Left lung (tissue), 10 donors: ENCODE data around the gene LHCGR. TPM values are rescaled to one million over a fixed set of nuclear protein-coding genes. Genes with fewer than 3 reads are reported as not detected.

Experiments
- ATAC-seq: fragments of 200-7000 bp; cut with Tn5 transposase; one replicate; pipeline ENCODE4 v1.9.1; 2020; ENCODE audit warnings: moderate library complexity
- DNase-seq, 4 donors: peaks; one replicate each; pipeline ENCODE4 v3.0.0-alpha.2; 2013 to 2020
- H3K27ac ChIP-seq, 2 donors: fragments of 200-600 bp; sonication (generic) in 1 of 2; one replicate each; pipeline versions ENCODE4 v1.5.0 to v1.8.0; 2020 to 2021
- H3K27me3 ChIP-seq, 2 donors: fragments of 200-600 bp; sonication (generic) in 1 of 2; one replicate each; pipeline versions ENCODE4 v1.5.0 to v1.8.0; 2020 to 2021
- H3K36me3 ChIP-seq, 2 donors: fragments of 200-600 bp; sonication (generic) in 1 of 2; one replicate each; pipeline versions ENCODE4 v1.5.0 to v1.8.0; 2020 to 2021
- H3K4me1 ChIP-seq, 2 donors: fragments of 200-600 bp; one replicate each; pipeline ENCODE4 v1.8.0; 2021
- H3K4me3 ChIP-seq, 2 donors: fragments of 200-600 bp; sonication (generic) in 1 of 2; one replicate each; pipeline versions ENCODE4 v1.5.0 to v1.8.0; 2020 to 2021; ENCODE audit warnings: mild to moderate bottlenecking in 1 of 2
- H3K9me3 ChIP-seq, 2 donors: fragments of 200-600 bp; sonication (generic) in 1 of 2; one replicate each; pipeline versions ENCODE4 v1.5.0 to v1.8.0; 2020 to 2021
- intact Hi-C, 2 donors: fragments of 100-400 bp; cut with DNase I; formaldehyde crosslinking; loops; one replicate each; pipeline versions ENCODE4 v1.11.2 to v1.14.2; 2022
- polyA plus RNA-seq, 6 donors: library from polyadenylated mRNA; unstranded; fragments of 120-200 nt; gene quantifications; one replicate each; pipeline ENCODE4 v1.2.1, GENCODE V29; 2013; ENCODE audit not compliant: insufficient read length in 6 of 6
- total RNA-seq, 2 donors: library from RNA; stranded (reverse); fragmentation: NEBNext Ultra II Directional; extraction: Animal tissue kit (Norgen Biotek cat#: 25700); gene quantifications; one replicate each; pipeline ENCODE4 v1.2.1, GENCODE V29; 2021
- TF ChIP-seq, protein P1 (sequence below), 2 donors: fragments of 200-600 bp; sonication (generic) in 1 of 2; IDR thresholded peaks; one replicate each; pipeline versions ENCODE4 v1.5.0 to v1.8.0; 2021; ENCODE audit warnings: antibody characterized with exemption in 2 of 2
- donor health status: DM: no; HTN: yes; CAD: no.
- donor health status: DM: no; HTN: no; CAD: no.

LHCGR gene
- total and polyA plus RNA-seq, 8 donors: 0.08 to 0.21 (median 0.14) TPM; not detected in 2

DNA sequence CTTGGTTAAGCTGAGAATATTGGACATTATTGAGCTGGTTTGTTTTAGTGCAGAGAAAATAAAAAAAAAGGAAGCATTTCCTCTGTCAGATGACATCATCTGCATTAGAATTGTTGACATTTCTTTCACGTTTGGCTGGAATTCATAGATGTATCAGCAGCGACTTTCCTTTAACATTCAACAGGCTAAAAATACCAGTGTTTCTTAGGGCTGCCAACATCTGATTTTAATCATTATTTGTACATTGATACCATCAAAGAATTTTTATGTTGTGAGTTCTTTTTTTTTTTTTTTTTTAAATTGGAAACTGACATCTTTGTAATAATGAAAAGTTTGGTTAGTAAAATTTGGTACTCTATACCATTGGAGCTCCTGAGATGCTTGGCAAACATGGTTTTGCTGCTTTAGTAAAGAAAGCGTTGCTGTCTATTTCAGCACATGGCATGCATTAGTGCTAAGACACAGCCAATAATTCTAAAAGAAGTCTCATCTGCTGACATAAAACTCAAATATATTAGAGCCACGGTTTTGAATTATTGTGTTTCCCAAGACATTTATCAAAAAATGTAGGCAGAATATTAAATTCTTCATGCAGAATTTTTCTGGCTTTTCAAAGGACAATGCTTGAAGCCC, 104.2 kb downstream of the LHCGR start:
- no peak overlapping the region for H3K4me3 ChIP-seq
- TF ChIP-seq, protein P1, sequence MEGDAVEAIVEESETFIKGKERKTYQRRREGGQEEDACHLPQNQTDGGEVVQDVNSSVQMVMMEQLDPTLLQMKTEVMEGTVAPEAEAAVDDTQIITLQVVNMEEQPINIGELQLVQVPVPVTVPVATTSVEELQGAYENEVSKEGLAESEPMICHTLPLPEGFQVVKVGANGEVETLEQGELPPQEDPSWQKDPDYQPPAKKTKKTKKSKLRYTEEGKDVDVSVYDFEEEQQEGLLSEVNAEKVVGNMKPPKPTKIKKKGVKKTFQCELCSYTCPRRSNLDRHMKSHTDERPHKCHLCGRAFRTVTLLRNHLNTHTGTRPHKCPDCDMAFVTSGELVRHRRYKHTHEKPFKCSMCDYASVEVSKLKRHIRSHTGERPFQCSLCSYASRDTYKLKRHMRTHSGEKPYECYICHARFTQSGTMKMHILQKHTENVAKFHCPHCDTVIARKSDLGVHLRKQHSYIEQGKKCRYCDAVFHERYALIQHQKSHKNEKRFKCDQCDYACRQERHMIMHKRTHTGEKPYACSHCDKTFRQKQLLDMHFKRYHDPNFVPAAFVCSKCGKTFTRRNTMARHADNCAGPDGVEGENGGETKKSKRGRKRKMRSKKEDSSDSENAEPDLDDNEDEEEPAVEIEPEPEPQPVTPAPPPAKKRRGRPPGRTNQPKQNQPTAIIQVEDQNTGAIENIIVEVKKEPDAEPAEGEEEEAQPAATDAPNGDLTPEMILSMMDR (IDR thresholded peaks at IDR 0.05): no peak
- H3K27ac ChIP-seq: no peak overlapping the region
- intact Hi-C loops: no loop called here
- no peak for ATAC-seq
- no peaks in the 10 kb centered on the region for H3K27me3 ChIP-seq
- H3K4me1 ChIP-seq: no peaks in the 10 kb centered on the region
- peak in 1 of 4 donors; percentile 6 for DNase-seq
- no peaks in the 10 kb centered on the region for H3K36me3 ChIP-seq
- no peaks in the 10 kb centered on the region for H3K9me3 ChIP-seq

DNA sequence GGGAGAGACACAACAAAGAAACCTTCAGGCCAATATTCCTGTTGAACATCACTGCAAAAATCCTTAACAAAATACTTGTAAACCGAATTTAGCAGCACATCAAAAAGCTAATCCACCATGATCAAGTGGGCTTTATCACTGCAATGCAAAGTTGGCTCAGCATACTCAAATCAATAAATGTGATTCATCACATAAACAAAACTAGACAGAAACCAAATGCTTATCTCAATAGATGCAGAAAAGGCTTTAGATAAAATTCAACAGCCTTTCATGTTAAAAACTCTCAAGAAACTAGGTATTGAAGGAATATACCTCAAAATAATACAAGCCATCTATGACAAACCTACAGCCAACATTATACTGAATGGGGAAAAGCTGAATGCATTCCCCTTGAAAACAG, 117.3 kb downstream of the LHCGR start:
- DNase-seq: no peak
- H3K36me3 ChIP-seq: no peaks in the 10 kb centered on the region
- peaks cover 0 to 2% of the 10 kb centered on the region in 2 donors for H3K9me3 ChIP-seq
- TF ChIP-seq, protein P1 (IDR thresholded peaks at IDR 0.05): no peak
- H3K27me3 ChIP-seq: no peaks in the 10 kb centered on the region
- no peak overlapping the region for H3K27ac ChIP-seq
- H3K4me3 ChIP-seq: no peak overlapping the region
- H3K4me1 ChIP-seq: no peaks in the 10 kb centered on the region
- ATAC-seq: no peak
- intact Hi-C loops: no loop called here

Other genes starting within 250 kb of the LHCGR start
- 10 to 100 TPM; 12.4 to 17.6 TPM for gene STON1, start 225.6 kb downstream of the LHCGR start, total RNA-seq
- gene STON1, start 225.6 kb downstream of the LHCGR start, polyA plus RNA-seq: 10 to 100 TPM; 15.0 to 24.3 (median 21.0) TPM
- under 1 TPM in 1 of 2 donors, not detected in 1; 0.34 TPM for gene GTF2A1L, start 137.9 kb downstream of the LHCGR start, total RNA-seq
- gene GTF2A1L, start 137.9 kb downstream of the LHCGR start, polyA plus RNA-seq: under 1 TPM in 4 of 6 donors, not detected in 2; 0.37 to 0.98 (median 0.80) TPM